GM19452 (cell line): ENCODE measurements around the gene ETV4.
"Not testable (repeated sequence)": the region's sequence is repeated elsewhere in the genome, so short reads cannot be mapped to it uniquely, and the experiment has no call there.

ENCODE experiments used
- ATAC-seq: cut with Tn5 transposase; IDR thresholded peaks from one replicate; pipeline ENCODE4 v1.9.1; 2021; ENCODE audit not compliant: unreplicated experiment

ETV4 gene

DNA sequence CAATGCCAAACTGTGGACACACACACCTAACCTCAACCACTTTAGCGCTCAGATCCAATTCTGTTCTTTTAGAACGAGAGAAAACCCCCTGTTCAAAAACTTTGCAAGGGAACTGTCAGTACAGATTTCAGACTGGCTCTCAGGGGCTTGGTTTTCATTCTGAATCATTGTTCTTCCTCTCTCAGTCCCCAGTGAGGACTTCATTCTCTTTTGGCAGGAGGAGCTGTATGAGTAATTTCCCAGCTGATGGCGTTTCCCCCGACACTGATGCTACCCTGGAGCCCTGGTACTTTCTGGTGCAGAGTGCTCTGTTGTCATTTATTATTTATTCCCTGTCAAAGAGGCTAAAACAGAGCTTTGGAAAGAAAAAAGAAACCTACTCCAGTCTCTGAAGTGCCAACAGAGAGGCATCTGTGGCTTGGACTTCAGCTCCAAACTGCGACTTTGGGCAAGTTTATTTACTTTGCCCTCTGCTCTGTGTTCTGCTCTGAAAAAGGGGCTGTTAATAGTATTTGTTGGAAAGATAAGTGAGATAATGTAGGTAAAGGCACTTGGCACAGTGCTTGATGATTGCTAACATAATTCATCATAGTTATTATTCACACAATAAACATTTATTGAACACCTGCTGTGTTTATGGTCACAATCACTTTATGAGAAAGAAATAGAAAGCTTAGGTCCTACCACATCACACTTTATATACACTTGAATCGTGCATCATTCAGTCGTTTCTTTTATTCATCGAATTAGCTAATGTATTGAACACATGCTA, 28.3 kb downstream of the ETV4 start:
- no peak for ATAC-seq

DNA sequence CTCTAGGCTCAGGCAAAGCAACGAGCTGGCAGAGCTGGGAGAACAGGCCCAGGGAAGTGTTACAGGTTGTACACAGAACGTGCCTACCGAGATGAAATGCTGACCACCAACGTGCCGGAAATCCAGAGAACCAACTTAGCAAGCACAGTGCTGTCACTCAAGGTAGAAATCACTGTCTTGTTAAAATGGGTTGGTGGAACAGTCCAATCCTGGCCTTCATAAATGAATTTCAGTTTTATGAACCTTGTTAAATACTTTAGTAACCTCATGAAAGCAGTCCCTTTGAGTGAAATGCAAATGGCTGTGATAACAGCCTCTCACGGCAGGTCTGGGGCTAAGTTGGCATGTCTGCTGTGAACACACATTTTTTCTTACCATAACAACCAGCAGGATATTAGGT, 29.0 kb downstream of the ETV4 start:
- no peak for ATAC-seq

DNA sequence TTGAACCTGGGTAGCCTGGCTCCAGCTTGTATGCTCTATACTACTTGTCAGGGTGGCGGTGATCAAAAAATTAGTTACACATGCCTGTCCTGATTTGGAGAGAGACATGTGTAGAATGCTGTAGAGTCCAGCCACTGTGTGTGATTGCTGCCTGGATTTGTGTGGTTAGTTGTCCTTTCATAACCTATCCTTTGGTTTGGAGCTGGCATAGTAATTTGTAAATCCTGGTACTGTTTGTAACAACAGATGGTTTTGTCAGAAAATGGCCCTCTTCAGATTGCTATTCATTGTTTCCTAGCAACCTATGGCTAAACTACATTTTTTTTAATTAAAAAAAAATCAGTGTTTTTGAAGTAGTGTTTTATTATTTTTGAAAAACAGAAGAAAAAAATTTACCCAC, 30.5 kb downstream of the ETV4 start:
- no peak for ATAC-seq

DNA sequence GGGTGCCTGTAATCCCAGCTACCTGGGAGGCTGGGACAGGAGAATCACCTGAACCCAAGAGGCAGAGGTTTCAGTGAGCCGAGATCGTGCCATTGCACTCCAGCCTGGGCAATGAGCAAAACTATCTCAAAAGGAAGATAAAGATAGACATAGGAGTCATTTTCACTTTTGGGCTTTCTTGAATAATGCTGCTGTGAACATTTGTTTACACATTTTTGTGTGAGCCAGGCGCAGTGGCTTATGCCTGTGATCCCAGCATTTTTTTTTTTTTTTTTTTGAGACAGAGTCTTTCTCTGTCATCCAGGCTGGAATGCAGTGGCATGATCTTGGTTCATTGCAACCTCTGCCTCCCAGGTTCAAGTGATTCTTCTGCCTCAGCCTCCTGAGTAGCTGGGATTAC, 34.9 kb downstream of the ETV4 start:
- ATAC-seq: not testable (repeated sequence)

DNA sequence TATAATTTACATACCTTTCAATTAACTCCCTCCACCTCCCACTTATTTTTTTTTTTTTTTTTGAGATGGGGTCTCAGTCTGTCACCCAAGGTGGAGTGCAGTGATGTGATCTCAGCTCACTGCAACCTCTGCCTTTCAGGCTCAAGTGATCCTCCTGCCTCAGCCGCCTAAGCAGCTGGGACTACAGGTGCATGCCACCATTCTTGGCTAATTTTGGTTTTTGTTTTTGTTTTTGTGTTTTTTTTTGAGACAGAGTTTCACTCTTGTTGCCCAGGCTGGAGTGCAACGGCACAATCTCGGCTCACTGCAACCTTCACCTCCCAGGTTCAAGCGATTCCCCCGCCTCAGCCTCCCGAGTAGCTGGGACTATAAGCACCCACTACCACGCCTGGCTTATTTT, 36.7 kb downstream of the ETV4 start:
- not testable (repeated sequence) for ATAC-seq

DNA sequence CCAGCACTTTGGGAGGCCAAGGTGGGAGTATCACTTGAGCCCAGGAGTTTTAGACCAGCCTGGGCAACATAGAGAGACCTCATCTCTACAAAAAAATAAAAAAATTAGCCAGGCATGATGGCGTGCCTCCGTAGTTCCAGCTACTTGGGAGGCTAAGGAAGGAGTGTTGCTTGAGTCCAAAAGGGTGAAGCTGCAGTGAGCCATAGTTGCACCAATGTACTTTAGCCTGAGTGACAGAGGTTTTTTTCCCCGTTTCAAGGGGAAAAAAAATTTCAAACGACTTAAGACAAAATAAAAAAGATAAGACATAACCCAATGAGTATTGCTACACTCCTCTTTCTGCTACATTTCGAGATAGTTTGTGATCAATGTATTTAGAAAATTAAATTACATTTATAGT, 55.5 kb downstream of the ETV4 start:
- no peak for ATAC-seq

DNA sequence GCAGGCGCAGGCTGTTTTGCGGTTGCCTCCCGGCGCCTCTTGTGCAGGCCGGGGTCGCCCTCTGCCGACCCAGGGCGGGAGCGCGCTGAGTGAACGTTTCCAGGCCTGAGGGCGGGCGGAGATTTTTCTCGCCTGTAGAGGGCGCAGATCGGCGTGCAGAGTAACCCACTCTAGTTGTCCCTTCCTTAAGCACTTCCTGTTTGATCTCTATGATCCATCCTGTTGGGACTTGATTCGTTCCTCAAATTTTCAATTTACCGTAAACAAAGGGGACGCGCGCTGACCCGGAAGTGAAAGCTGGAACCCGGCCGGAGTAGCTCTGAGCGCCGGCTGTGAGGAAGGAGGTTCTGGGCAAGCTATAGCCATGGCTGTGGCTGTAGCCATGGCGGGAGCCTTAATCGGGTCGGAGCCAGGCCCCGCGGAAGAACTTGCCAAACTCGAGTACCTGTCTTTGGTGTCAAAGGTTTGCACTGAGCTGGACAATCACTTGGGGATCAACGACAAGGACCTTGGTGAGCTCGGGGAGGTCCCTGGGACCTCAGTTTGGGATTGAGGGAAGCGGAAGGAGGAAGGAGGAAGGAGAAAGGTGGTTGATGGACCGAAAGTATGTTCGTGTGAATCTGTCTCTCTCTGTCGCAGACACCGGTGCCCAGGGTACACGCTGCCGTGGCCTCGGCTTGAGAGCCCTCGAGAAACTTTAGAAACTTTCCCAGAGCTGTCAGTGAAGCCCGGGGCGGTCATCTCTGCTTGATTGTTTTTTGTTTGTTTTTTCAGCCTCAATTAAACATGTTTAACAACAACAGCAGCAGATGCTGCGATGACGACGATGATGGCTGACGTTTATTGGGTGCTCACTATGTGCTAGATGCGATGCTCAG, 62.2 kb downstream of the ETV4 start, which contains the start of gene DHX8:
Gene DHX8, plus strand, starts transcription at position 302 of the 878 bp plus-strand sequence. Its CDS starts 63 bp downstream, at position 365.
- peak; percentile 84 for ATAC-seq

DNA sequence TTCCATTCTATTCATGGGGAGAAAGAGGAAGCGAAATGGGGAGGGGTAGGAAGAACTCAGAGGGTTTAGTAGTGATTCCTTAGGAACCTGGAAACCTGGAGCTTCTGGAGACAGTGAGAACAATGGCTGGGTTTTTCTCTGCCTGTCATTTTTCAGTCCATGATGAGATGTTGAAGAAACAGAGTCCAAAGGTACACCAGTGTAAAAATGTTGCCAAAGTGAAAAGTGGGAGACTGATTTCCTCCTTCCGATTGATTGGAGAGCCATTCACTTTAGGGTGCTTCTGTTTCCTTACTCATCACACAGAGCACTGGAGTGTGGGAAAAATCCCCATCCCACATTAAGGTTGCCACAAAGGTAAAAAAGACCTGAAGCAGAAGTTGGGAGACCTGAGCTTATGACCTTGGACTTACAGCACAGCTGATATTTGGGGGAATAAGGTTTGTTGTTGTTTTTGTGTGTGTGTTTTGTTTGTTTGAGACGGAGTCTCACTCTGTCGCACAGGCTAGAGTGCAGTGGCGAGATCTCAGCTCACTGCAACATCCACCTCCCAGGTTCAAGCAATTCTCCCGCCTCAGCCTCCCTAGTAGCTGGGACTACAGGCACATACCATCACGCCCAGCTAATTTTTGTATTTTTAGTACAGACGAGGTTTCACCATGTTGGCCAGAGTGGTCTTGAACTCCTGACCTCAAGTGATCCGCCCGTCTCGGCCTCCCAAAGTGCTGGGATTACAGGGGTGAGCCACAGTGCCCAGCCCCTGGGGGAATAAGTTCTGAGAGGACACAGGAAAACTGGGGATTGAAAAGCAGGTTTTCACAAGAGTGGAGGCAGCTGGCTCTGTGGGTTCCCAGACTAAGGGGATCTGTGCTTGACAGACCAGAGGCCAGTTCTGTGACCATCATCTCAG, 63.8 kb downstream of the ETV4 start:
- no peak for ATAC-seq

DNA sequence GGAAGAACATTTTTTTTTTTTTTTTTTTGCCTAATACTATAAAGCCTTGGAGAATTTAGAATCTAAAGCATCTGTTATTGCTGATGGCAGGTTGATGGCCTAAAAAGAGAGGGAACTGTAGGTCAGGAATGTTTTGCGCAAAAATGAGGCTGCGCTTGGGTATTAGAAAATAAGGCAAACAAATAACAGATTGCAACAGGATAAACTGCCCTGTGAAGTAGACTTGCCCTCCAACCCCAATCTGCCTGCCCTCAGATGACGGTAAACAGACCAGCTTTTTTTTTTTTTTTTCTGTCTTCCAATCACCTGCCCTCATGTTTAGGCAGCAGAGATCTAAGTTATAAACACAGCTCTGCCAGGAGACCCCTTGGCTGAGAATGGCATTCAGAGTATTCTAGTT, 66.2 kb downstream of the ETV4 start:
- no peak for ATAC-seq
